A549 (cell line): Measurements from ENCODE around the gene PACSIN1. TPM values are rescaled to one million over a fixed set of nuclear protein-coding genes. Genes with fewer than 3 reads are reported as not detected.

Source experiments
- ATAC-seq, 2 experiments: fragments of 200-7000 bp in 1 of 2; fragments of >200 bp in 1 of 2; cut with Nextera tagmentation in 1 of 2; cut with Tn5 transposase in 1 of 2; 3 replicates each; pipeline versions ENCODE4 v1.8.0 to v1.9.1; 2018 to 2020; ENCODE audit warnings: mild to moderate bottlenecking in 1 of 2, moderate library complexity in 1 of 2
- CTCF ChIA-PET: fragments of 300-600 bp; sonication (Branson Sonifier 250); formaldehyde crosslinking; extraction: SDS; loops from one replicate; lab custom pipeline; 2021; ENCODE audit warnings: antibody characterized with exemption, inconsistent platforms; lab: Yijun Ruan, JAX
- POLR2A ChIA-PET: fragments of 350-600 bp; formaldehyde crosslinking; extraction: SDS; loops from one replicate; lab custom pipeline; 2021; ENCODE audit warnings: antibody characterized with exemption, inconsistent platforms; lab: Yijun Ruan, JAX
- DNase-seq, 2 experiments: peaks; one replicate each; pipeline versions ENCODE4 v3.0.0 to v3.0.0-alpha.2; 2011 to 2016; ENCODE audit warnings: low read depth in 1 of 2, low spot score in 1 of 2
- FAIRE-seq: peaks from 2 replicates; lab custom pipeline; 2011; peaks lifted over from hg19 to GRCh38; lab: Jason Lieb, UNC
- H3K27ac ChIP-seq, 2 experiments: fragments of >200 bp; sonication (Bioruptor Twin); formaldehyde crosslinking; 3 replicates each; pipeline ENCODE4 v1.5.1; 2016 to 2017
- H3K4me1 ChIP-seq: fragments of >200 bp; sonication (Bioruptor Twin); formaldehyde crosslinking; 3 replicates; pipeline ENCODE4 v1.6.1; 2016
- H3K4me2 ChIP-seq: fragments of >200 bp; sonication (Bioruptor Twin); formaldehyde crosslinking; 3 replicates; pipeline ENCODE4 v1.6.1; 2016
- H3K4me3 ChIP-seq: fragments of >200 bp; sonication (Bioruptor Twin); formaldehyde crosslinking; 3 replicates; pipeline ENCODE4 v1.5.1; 2016
- H3K9me3 ChIP-seq: fragments of >200 bp; sonication (Bioruptor Twin); formaldehyde crosslinking; 3 replicates; pipeline ENCODE4 v1.6.1; 2016
- CHD4 ChIP-seq: fragments of 200-600 bp; sonication (generic); IDR thresholded peaks from 2 replicates; pipeline ENCODE4 v1.6.1; 2016; ENCODE audit warnings: antibody characterized with exemption, mild to moderate bottlenecking, borderline replicate concordance
- EHF ChIP-seq: fragments of 250-450 bp; sonication (Bioruptor Pico); IDR thresholded peaks from 2 replicates; pipeline ENCODE4 v1.5.0; 2020; ENCODE audit warnings: mild to moderate bottlenecking
- ESRRA ChIP-seq: fragments of 150-350 bp; IDR thresholded peaks from 2 replicates; pipeline ENCODE4 v1.6.1; 2014; ENCODE audit warnings: mild to moderate bottlenecking, low read length, borderline replicate concordance
- FOSB ChIP-seq: fragments of 250-450 bp; sonication (Bioruptor Pico); IDR thresholded peaks from 2 replicates; pipeline ENCODE4 v1.5.0; 2020; ENCODE audit warnings: mild to moderate bottlenecking, moderate library complexity
- FOXS1 ChIP-seq: fragments of 250-450 bp; sonication (Bioruptor Pico); IDR thresholded peaks from 2 replicates; pipeline ENCODE4 v1.5.0; 2020; ENCODE audit warnings: mild to moderate bottlenecking, moderate library complexity
- HEYL ChIP-seq: fragments of 250-450 bp; sonication (Bioruptor Pico); IDR thresholded peaks from 2 replicates; pipeline ENCODE4 v1.8.0; 2021; ENCODE audit warnings: mild to moderate bottlenecking, moderate library complexity
- HOXA7 ChIP-seq: fragments of 250-450 bp; sonication (Bioruptor Pico); IDR thresholded peaks from 2 replicates; pipeline ENCODE4 v1.5.0; 2020; ENCODE audit warnings: mild to moderate bottlenecking, moderate library complexity
- JUNB ChIP-seq: fragments of >200 bp; sonication (Bioruptor Twin); formaldehyde crosslinking; IDR thresholded peaks from 2 replicates; pipeline ENCODE4 v1.6.1; 2016
- KDM1A ChIP-seq: fragments of 200-600 bp; sonication (generic); IDR thresholded peaks from 2 replicates; pipeline ENCODE4 v1.6.1; 2016; ENCODE audit warnings: low read depth, mild to moderate bottlenecking
- KDM5A ChIP-seq: fragments of 200-600 bp; sonication (generic); IDR thresholded peaks from 2 replicates; pipeline ENCODE4 v1.6.1; 2016; ENCODE audit warnings: antibody characterized with exemption, mild to moderate bottlenecking
- NFE2L2 ChIP-seq: fragments of 150-350 bp; conservative IDR thresholded peaks from 2 replicates; pipeline ENCODE4 v1.6.1; 2014; ENCODE audit warnings: low read length
- NPAS2 ChIP-seq: fragments of 250-450 bp; sonication (Bioruptor Pico); IDR thresholded peaks from 2 replicates; pipeline ENCODE4 v1.8.0; 2022; ENCODE audit warnings: mild to moderate bottlenecking, moderate library complexity, borderline replicate concordance
- POLR2AphosphoS2 ChIP-seq: conservative IDR thresholded peaks from 2 replicates; pipeline ENCODE4 v1.6.1; 2012; ENCODE audit warnings: low read length, improper control_type of control experiment, inconsistent platforms
- RARB ChIP-seq: fragments of 250-450 bp; sonication (Bioruptor Pico); IDR thresholded peaks from 2 replicates; pipeline ENCODE4 v1.8.0; 2021; ENCODE audit warnings: mild to moderate bottlenecking, moderate library complexity
- RCOR1 ChIP-seq: fragments of 150-350 bp; IDR thresholded peaks from 2 replicates; pipeline ENCODE4 v1.6.1; 2014; ENCODE audit warnings: antibody characterized with exemption, low read length, low read depth
- RFX5 ChIP-seq: fragments of 450-650 bp; IDR thresholded peaks from 2 replicates; pipeline ENCODE4 v1.7.1; 2014; ENCODE audit warnings: antibody characterized with exemption, mild to moderate bottlenecking, moderate library complexity
- SMC3 ChIP-seq: fragments of >200 bp; sonication (Bioruptor Twin); formaldehyde crosslinking; IDR thresholded peaks from 3 replicates; pipeline ENCODE4 v1.6.1; 2018; ENCODE audit warnings: inconsistent platforms
- TFCP2L1 ChIP-seq: fragments of 250-450 bp; sonication (Bioruptor Pico); IDR thresholded peaks from 2 replicates; pipeline ENCODE4 v1.5.0; 2021; ENCODE audit warnings: mild to moderate bottlenecking
- ZC3H11A ChIP-seq: fragments of 450-650 bp; IDR thresholded peaks from 2 replicates; pipeline ENCODE4 v1.6.1; 2014; ENCODE audit warnings: antibody characterized with exemption, mild to moderate bottlenecking
- ZFP36 ChIP-seq: fragments of 450-650 bp; IDR thresholded peaks from 2 replicates; pipeline ENCODE4 v1.6.1; 2014; ENCODE audit warnings: borderline replicate concordance; ENCODE audit not compliant: partially characterized antibody
- ZNF302 ChIP-seq: fragments of 250-450 bp; sonication (Bioruptor Pico); IDR thresholded peaks from 2 replicates; pipeline ENCODE4 v1.9.0; 2021; ENCODE audit warnings: inconsistent platforms, mild to moderate bottlenecking, moderate library complexity
- ZSCAN20 ChIP-seq: fragments of 250-450 bp; sonication (Bioruptor Pico); IDR thresholded peaks from 2 replicates; pipeline ENCODE4 v1.8.0; 2022; ENCODE audit warnings: mild to moderate bottlenecking, moderate library complexity
- WGBS: methylation state at CpG from one replicate; pipeline ENCODE4 v1.1.6; 2017; ENCODE audit errors: missing lambda C conversion rate; 5-methylcytosine and 5-hydroxymethylcytosine counted together
- polyA plus RNA-seq, 4 experiments: library from polyadenylated mRNA; depleted of rRNA in 3 of 4; stranded (reverse); fragments of >200 nt; fragmentation: RNase III in 1 of 4; extraction: RNeasy Plus Mini Kit Qiagen cat#74134 plus additional on column Dnase treatment in 1 of 4; gene quantifications; 2 replicates in 3 of 4; 3 replicates in 1 of 4; pipeline ENCODE4 v1.2.3, GENCODE V29; 2011 to 2017
- TF ChIP-seq, protein P1 (sequence below): IDR thresholded peaks from 2 replicates; pipeline ENCODE4 v1.6.1; 2012
- TF ChIP-seq, protein P2 (sequence below): fragments of >200 bp; sonication (Bioruptor Twin); formaldehyde crosslinking; IDR thresholded peaks from 3 replicates; pipeline ENCODE4 v1.6.1; 2016
- TF ChIP-seq, protein P3 (sequence below): fragments of 250-450 bp; sonication (Bioruptor Pico); IDR thresholded peaks from 2 replicates; pipeline ENCODE4 v1.5.0; 2021; ENCODE audit warnings: mild to moderate bottlenecking, moderate library complexity, borderline replicate concordance

Gene PACSIN1
- polyA plus RNA-seq, 2 of the 4 experiments (the other 2 are of a cell fraction): 0.14 to 0.30 TPM

DNA sequence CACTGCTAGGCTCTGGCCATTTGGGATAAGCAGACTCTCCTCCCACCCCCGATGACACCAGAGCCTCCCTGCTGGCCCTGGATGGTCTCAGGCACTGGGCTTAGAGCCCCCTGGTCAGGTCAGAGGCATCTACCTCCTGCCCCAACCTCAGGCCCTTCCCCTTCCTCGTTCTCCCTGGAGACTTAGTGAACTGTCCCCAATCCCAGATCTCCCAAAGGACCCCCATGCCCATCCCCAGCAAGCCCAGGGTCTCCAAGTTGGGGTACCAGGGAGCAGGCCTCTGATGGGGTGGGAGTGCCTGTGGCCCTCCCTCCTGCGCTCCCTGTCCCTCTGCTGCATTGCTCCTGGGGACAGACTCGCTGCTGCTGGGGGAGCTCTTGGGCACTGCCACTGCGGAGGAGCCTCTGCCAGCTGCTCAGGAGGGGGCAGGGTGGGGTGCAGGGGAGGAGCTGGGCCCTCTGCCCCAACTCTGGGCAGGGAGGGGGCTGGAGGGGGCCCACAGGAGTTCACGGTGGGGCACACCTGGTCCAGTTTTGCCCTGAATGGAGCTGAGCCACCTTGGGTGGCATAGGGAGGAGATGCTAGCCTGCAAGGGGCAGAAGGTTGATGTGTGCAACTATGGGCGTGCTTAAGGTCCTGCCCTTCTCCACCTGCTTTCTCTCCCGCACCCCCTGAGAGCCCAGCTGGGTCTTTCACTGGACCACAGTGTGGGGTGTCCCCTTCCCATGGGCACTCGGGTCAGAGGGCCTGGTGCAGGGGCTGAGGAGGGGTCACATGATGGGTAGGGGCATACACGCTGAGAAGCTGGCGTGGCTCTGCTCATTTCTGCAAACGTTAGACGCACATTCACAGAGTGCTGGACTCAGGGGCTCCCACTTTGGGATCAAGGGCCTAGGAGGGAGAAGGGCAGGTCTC lies 49.9 kb downstream of the PACSIN1 start:
- DNase-seq: no peak
- 65% methylated on average over 9 of the region's 13 CpGs for WGBS
- H3K4me2 ChIP-seq: no peak overlapping the region
- H3K9me3 ChIP-seq: no peaks in the 10 kb centered on the region
- ChIA-PET POLR2A (no interaction called here), CTCF (interaction anchor here (4.3 kb wide), 1 partner anchor 13 kb away, joined by 15 read pairs; no protein-coding TSS in a partner anchor)
- TF ChIP-seq ZNF302 (no peak), NPAS2 (CRISPR knock-in tag) (no peak), NFE2L2 (no peak), ZC3H11A (no peak)
- ATAC-seq: no peak
- no peak overlapping the region for H3K4me3 ChIP-seq
- H3K27ac ChIP-seq: no peak overlapping the region
- FAIRE-seq: no peak
- no peaks in the 10 kb centered on the region for H3K4me1 ChIP-seq

DNA sequence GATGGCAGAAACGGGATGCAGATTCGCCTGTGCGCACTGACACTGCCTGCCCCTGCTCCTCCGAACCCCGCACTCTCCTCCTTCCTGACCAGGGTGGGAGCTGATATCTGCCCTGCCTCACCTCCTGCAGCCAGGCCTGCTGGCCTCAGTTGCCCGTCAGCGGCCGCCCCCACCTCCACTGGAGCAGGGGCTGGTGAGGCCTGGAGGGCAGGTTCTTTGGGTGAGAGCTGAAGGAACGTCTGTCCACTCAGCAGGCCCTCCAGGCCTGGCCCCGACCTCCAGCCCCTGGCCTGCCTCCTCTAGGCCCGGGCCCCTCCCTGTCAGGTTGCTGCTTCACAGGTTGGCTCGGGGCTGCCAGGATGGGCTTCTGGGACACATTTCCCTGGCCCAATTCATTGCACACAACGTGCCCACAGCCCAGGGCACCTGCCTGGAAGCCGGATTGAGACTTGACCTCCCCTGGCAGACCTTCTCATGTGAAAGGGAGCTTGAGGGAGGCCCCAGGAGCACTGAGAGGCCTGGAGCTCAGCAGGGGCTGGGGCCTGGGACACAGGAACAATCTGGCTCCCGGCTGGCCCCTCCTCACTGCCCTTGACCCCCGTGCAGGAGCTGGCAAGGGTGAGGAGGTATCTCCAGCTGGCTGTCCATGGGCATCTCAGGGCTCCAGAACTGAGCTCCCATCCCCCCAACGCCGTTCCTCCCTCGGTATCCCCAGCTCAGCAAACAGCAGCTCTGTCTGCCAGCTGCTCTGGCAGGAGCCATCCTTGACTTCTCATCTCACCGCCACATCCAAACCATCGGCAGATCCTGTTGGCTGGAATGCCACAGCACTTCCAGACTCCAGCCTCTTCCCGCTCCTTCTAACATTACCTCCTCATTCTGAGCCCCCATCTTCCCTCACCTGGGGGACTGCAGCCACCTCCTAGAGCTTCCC lies 50.8 kb downstream of the PACSIN1 start:
- no peak for ATAC-seq
- Histone ChIP-seq H3K9me3 (no peaks in the 10 kb centered on the region), H3K27ac (no peak overlapping the region), H3K4me2 (no peak overlapping the region), H3K4me1 (no peaks in the 10 kb centered on the region), H3K4me3 (no peak overlapping the region)
- DNase-seq: no peak
- 75% methylated on average over 18 of the region's 22 CpGs for WGBS
- ChIA-PET CTCF (interaction anchor here (4.3 kb wide), 1 partner anchor 12 kb away, joined by 15 read pairs; no protein-coding TSS in a partner anchor), POLR2A (no interaction called here)
- TF ChIP-seq HOXA7 (CRISPR knock-in tag) (no peak), RFX5 (no peak), KDM1A (no peak), RARB (CRISPR knock-in tag) (no peak), HEYL (CRISPR knock-in tag) (no peak), EHF (CRISPR knock-in tag) (no peak), POLR2AphosphoS2 (no peak), NFE2L2 (no peak), ZFP36 (no peak), KDM5A (no peak), RCOR1 (no peak), CHD4 (no peak), ZC3H11A (no peak), SMC3 (no peak), ESRRA (no peak), JUNB (no peak), FOXS1 (CRISPR knock-in tag) (no peak)
- TF ChIP-seq, protein P1, sequence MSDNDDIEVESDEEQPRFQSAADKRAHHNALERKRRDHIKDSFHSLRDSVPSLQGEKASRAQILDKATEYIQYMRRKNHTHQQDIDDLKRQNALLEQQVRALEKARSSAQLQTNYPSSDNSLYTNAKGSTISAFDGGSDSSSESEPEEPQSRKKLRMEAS: no peak
- FAIRE-seq: no peak

DNA sequence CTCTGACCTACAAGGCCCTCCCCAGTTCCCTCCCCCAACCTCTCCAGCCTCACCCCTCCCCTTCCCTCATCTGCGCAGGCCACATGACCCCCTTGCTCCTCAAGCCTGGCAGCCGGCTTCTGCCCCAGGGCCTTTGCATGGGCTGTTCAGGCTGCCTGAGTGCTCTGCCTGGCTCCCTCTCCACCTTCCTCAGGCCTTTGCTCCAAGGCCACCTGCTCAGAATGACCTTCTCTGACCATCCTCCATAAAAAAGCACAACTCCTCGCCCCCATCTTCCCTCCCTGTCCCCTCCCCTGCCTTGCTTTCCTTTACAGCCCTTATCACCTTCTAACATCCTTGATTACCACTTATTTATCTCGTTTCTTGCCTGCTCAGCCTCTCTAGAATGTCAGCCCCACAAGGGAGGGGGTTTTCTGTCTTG lies 51.6 kb downstream of the PACSIN1 start:
- FAIRE-seq (no peak), ATAC-seq (no peak), DNase-seq (no peak)
- H3K4me2 ChIP-seq: no peak overlapping the region
- no peak overlapping the region for H3K27ac ChIP-seq
- no peaks in the 10 kb centered on the region for H3K9me3 ChIP-seq
- 63% methylated on average over 4 of the region's 4 CpGs for WGBS
- no peaks in the 10 kb centered on the region for H3K4me1 ChIP-seq
- no peak overlapping the region for H3K4me3 ChIP-seq
- ChIA-PET POLR2A (no interaction called here), CTCF (interaction anchor here (4.3 kb wide), 1 partner anchor 11 kb away, joined by 15 read pairs; no protein-coding TSS in a partner anchor)
- TF ChIP-seq ZSCAN20 (CRISPR knock-in tag): no peak
- TF ChIP-seq FOSB: no peak
- TF ChIP-seq, protein P1: no peak
- TF ChIP-seq ESRRA: no peak
- TF ChIP-seq, protein P2, sequence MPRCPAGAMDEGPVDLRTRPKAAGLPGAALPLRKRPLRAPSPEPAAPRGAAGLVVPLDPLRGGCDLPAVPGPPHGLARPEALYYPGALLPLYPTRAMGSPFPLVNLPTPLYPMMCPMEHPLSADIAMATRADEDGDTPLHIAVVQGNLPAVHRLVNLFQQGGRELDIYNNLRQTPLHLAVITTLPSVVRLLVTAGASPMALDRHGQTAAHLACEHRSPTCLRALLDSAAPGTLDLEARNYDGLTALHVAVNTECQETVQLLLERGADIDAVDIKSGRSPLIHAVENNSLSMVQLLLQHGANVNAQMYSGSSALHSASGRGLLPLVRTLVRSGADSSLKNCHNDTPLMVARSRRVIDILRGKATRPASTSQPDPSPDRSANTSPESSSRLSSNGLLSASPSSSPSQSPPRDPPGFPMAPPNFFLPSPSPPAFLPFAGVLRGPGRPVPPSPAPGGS: no peak
- TF ChIP-seq TFCP2L1 (CRISPR knock-in tag): no peak
- TF ChIP-seq, protein P3, sequence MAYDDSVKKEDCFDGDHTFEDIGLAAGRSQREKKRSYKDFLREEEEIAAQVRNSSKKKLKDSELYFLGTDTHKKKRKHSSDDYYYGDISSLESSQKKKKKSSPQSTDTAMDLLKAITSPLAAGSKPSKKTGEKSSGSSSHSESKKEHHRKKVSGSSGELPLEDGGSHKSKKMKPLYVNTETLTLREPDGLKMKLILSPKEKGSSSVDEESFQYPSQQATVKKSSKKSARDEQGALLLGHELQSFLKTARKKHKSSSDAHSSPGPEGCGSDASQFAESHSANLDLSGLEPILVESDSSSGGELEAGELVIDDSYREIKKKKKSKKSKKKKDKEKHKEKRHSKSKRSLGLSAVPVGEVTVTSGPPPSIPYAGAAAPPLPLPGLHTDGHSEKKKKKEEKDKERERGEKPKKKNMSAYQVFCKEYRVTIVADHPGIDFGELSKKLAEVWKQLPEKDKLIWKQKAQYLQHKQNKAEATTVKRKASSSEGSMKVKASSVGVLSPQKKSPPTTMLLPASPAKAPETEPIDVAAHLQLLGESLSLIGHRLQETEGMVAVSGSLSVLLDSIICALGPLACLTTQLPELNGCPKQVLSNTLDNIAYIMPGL (CRISPR knock-in tag): no peak
- TF ChIP-seq RARB (CRISPR knock-in tag): no peak
- no peak for TF ChIP-seq NPAS2 (CRISPR knock-in tag)
